Measurements from ENCODE around the gene RPTOR. TPM values are rescaled to one million over a fixed set of nuclear protein-coding genes. Genes with fewer than 3 reads are reported as not detected.
A peak's percentile ranks its signal among the peaks of the same experiment; 100 is the strongest.

The RPTOR gene
- total RNA-seq, 4 donors from 2014 or later = 47.6 to 56.9 (median 55.4) TPM

DNA sequence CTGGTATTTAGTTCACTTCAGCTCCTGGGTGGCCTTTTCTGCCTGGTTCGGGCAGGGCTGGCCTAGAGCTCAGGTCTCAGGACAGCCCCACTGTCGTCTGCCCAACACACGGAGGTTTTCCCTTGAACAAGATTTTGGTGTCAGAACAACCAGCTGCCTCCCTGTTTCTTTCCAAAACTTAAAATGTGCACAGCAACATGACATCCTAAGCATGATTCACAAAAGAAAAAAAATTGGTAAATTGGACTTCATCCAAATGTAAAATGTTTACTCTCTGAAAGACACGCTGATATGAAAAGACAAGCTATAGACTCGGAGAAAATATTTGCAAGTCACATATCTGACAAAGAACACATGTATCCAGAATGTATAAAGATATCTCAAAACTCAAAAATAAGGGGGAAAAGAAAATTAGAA lies 249.2 kb downstream of the RPTOR start:
- Histone ChIP-seq H3K4me1 (peaks cover 46 to 60% of the 10 kb centered on the region in 2 donors), H3K4me3 (no peak overlapping the region), H3K36me3 (no peaks in the 10 kb centered on the region), H3K27me3 (no peaks in the 10 kb centered on the region), H3K27ac (peak overlapping the region; percentile 76 to 89 (median 87)), H3K9me3 (no peaks in the 10 kb centered on the region)
- DNase-seq = no peak
- in situ Hi-C loops (cut with MboI; ENCODE audit: low sequenced_read_pairs in 4 of 4) (no loop called here), intact Hi-C loops (cut with DNase I; ENCODE audit: low total_unique reads) (loop anchor here (2.0 to 10.0 kb wide), 2 partner anchors 19 to 249 kb away; partner anchors contain the start of gene RPTOR)
- no peak for ATAC-seq
- TF ChIP-seq POLR2A (IDR thresholded peaks at IDR 0.05) = no peak
- TF ChIP-seq, protein P1, sequence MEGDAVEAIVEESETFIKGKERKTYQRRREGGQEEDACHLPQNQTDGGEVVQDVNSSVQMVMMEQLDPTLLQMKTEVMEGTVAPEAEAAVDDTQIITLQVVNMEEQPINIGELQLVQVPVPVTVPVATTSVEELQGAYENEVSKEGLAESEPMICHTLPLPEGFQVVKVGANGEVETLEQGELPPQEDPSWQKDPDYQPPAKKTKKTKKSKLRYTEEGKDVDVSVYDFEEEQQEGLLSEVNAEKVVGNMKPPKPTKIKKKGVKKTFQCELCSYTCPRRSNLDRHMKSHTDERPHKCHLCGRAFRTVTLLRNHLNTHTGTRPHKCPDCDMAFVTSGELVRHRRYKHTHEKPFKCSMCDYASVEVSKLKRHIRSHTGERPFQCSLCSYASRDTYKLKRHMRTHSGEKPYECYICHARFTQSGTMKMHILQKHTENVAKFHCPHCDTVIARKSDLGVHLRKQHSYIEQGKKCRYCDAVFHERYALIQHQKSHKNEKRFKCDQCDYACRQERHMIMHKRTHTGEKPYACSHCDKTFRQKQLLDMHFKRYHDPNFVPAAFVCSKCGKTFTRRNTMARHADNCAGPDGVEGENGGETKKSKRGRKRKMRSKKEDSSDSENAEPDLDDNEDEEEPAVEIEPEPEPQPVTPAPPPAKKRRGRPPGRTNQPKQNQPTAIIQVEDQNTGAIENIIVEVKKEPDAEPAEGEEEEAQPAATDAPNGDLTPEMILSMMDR (IDR thresholded peaks at IDR 0.05 in 4 of 5, conservative IDR thresholded peaks at IDR 0.05 in 1 of 5) = no peak

GRCh38 chr17:80794281-80795089 lies 249.8 kb downstream of the RPTOR start:
- Histone ChIP-seq H3K36me3 (no peaks in the 10 kb centered on the region), H3K4me1 (peaks cover 40 to 53% of the 10 kb centered on the region in 2 donors), H3K27ac (peak overlapping the region; percentile 76 to 89 (median 87)), H3K9me3 (no peaks in the 10 kb centered on the region), H3K27me3 (no peaks in the 10 kb centered on the region), H3K4me3 (no peak overlapping the region)
- ATAC-seq (no peak), DNase-seq (peak in 1 of 2 donors; percentile 19)
- intact Hi-C loops (cut with DNase I; ENCODE audit: low total_unique reads) (loop anchor here (1.0 to 10.0 kb wide), 2 partner anchors 33 to 250 kb away; partner anchors contain the start of gene RPTOR), in situ Hi-C loops (cut with MboI; ENCODE audit: low sequenced_read_pairs in 4 of 4) (no loop called here)
- TF ChIP-seq, protein P1 (IDR thresholded peaks at IDR 0.05 in 4 of 5, conservative IDR thresholded peaks at IDR 0.05 in 1 of 5) = no peak
- TF ChIP-seq POLR2A (IDR thresholded peaks at IDR 0.05) = no peak

GRCh38 chr17:80795090-80795580 lies 250.5 kb downstream of the RPTOR start:
- in situ Hi-C loops (cut with MboI; ENCODE audit: low sequenced_read_pairs in 4 of 4) = no loop called here
- peak overlapping the region; percentile 76 to 89 (median 87) for H3K27ac ChIP-seq

GRCh38 chr17:80795754-80796153 lies 251.1 kb downstream of the RPTOR start:
- intact Hi-C loops (cut with DNase I; ENCODE audit: low total_unique reads) (loop anchor here (1.0 to 10.0 kb wide), 2 partner anchors 32 to 251 kb away; partner anchors contain the start of gene RPTOR), in situ Hi-C loops (cut with MboI; ENCODE audit: low sequenced_read_pairs in 4 of 4) (no loop called here)
- H3K27ac ChIP-seq = peak overlapping the region; percentile 76 to 89 (median 87)

More at GRCh38 chr17:80795090-80795580, 250.5 kb downstream of the RPTOR start:
- intact Hi-C loops (cut with DNase I; ENCODE audit: low total_unique reads) = loop anchor here (1.0 to 10.0 kb wide), 2 partner anchors 32 to 250 kb away; partner anchors contain the start of gene RPTOR
- Histone ChIP-seq H3K4me1 (peaks cover 33 to 47% of the 10 kb centered on the region in 2 donors), H3K27me3 (no peaks in the 10 kb centered on the region), H3K9me3 (no peaks in the 10 kb centered on the region), H3K36me3 (no peaks in the 10 kb centered on the region), H3K4me3 (no peak overlapping the region)
- TF ChIP-seq, protein P1 (IDR thresholded peaks at IDR 0.05 in 4 of 5, conservative IDR thresholded peaks at IDR 0.05 in 1 of 5) = no peak
- no peak for TF ChIP-seq POLR2A (IDR thresholded peaks at IDR 0.05)
- no peak for DNase-seq
- no peak for ATAC-seq

More at GRCh38 chr17:80795754-80796153, 251.1 kb downstream of the RPTOR start:
- peak; percentile 43 to 77 for ATAC-seq
- Histone ChIP-seq H3K9me3 (no peaks in the 10 kb centered on the region), H3K27me3 (no peaks in the 10 kb centered on the region), H3K4me1 (peaks cover 27 to 41% of the 10 kb centered on the region in 2 donors), H3K4me3 (no peak overlapping the region), H3K36me3 (no peaks in the 10 kb centered on the region)
- DNase-seq = peak; percentile 73 to 94
- TF ChIP-seq, protein P1 (IDR thresholded peaks at IDR 0.05 in 4 of 5, conservative IDR thresholded peaks at IDR 0.05 in 1 of 5) = no peak
- no peak for TF ChIP-seq POLR2A (IDR thresholded peaks at IDR 0.05)

Data from gastrocnemius medialis (tissue), 4 donors.